Epithelial cell of esophagus (primary cell): ENCODE data around the gene ZNF318.
"Not testable (repeated sequence)": the region's sequence is repeated elsewhere in the genome, so short reads cannot be mapped to it uniquely, and the experiment has no call there.

Experiments
- DNase-seq: peaks from one replicate; pipeline ENCODE4 v3.0.0; 2010; ENCODE audit warnings: low read depth
- H3K4me3 ChIP-seq: 2 replicates; pipeline ENCODE4 v1.5.1; 2011; ENCODE audit warnings: mild to moderate bottlenecking, low read length, control low read depth
- CTCF ChIP-seq: IDR thresholded peaks from 2 replicates; pipeline ENCODE4 v1.5.1; 2011; ENCODE audit warnings: low read depth, mild to moderate bottlenecking, low read length, control low read depth, inconsistent platforms; ENCODE audit not compliant: insufficient read depth; ENCODE audit errors: missing control alignments

Gene ZNF318

GRCh38 chr6:43369174-43370002 lies at the start of gene ZNF318:
Gene ZNF318, minus strand, starts transcription at chr6:43369647. Its CDS starts 282 bp downstream, at chr6:43369365.
- peak; percentile 97 for DNase-seq
- H3K4me3 ChIP-seq, result peak within 1 kb of the TSS; percentile 65
- TF ChIP-seq CTCF, result no peak

GRCh38 chr6:43416935-43417334 lies 47.5 kb upstream of the ZNF318 start:
- H3K4me3 ChIP-seq, result no peak overlapping the region
- DNase-seq, result no peak
- TF ChIP-seq CTCF, result no peak

- not testable (repeated sequence) for H3K4me3 ChIP-seq, DNase-seq
These were observed 45.8 kb upstream of the ZNF318 start for GRCh38 chr6:43415275-43415674.

GRCh38 chr6:43413002-43413401 lies 43.6 kb upstream of the ZNF318 start:
- TF ChIP-seq CTCF, result no peak
- H3K4me3 ChIP-seq, result no peak overlapping the region
- no peak for DNase-seq

- TF ChIP-seq CTCF, result no peak
- no peak for DNase-seq
- no peak overlapping the region for H3K4me3 ChIP-seq
These were observed 43.1 kb upstream of the ZNF318 start for GRCh38 chr6:43412541-43412940.

GRCh38 chr6:43410776-43411175 lies 41.3 kb upstream of the ZNF318 start:
- H3K4me3 ChIP-seq, DNase-seq: not testable (repeated sequence)

- no peak overlapping the region for H3K4me3 ChIP-seq
- DNase-seq, result no peak
- no peak for TF ChIP-seq CTCF
These were observed 38.8 kb upstream of the ZNF318 start for GRCh38 chr6:43408259-43408658.

- no peak overlapping the region for H3K4me3 ChIP-seq
These were observed 37.8 kb upstream of the ZNF318 start for GRCh38 chr6:43407296-43407695.

More at GRCh38 chr6:43407296-43407695, 37.8 kb upstream of the ZNF318 start:
- DNase-seq, result no peak
- TF ChIP-seq CTCF, result no peak
